ENCODE results near the gene OR6T1.

OR6T1 gene

GRCh38 chr11:123943738-123944137 is at the start of gene OR6T1:
Gene OR6T1 (minus strand): TSS chr11:123943838. CDS start chr11:123943838, 0 bp downstream.
- Histone ChIP-seq H3K9me3 (ENCODE audit: control insufficient read depth in 1 of 2, low read length in 2 of 2) (no peaks in the 10 kb centered on the region), H3K27ac (ENCODE audit: low read length) (no peak within 1 kb of the TSS), H3K36me3 (ENCODE audit: control insufficient read depth in 1 of 2, insufficient read depth in 2 of 2, low read length in 2 of 2) (no peaks in the 10 kb centered on the region), H3K27me3 (ENCODE audit: low read depth, low read length) (no peaks in the 10 kb centered on the region), H3K4me3 (ENCODE audit: low read depth in 1 of 2, low read length in 2 of 2) (no peak within 1 kb of the TSS), H3K4me1 (ENCODE audit: control insufficient read depth in 1 of 2, insufficient read depth in 2 of 2, low read length in 2 of 2) (no peaks in the 10 kb centered on the region)

GRCh38 chr11:123979311-123979710 is 35.7 kb upstream of the OR6T1 start:
- Histone ChIP-seq H3K9me3 (ENCODE audit: control insufficient read depth in 1 of 2, low read length in 2 of 2) (peaks cover 0 to 6% of the 10 kb centered on the region in 2 donors), H3K36me3 (ENCODE audit: control insufficient read depth in 1 of 2, insufficient read depth in 2 of 2, low read length in 2 of 2) (no peaks in the 10 kb centered on the region), H3K27ac (ENCODE audit: low read length) (no peak overlapping the region), H3K4me1 (ENCODE audit: control insufficient read depth in 1 of 2, insufficient read depth in 2 of 2, low read length in 2 of 2) (no peaks in the 10 kb centered on the region), H3K27me3 (ENCODE audit: low read depth, low read length) (no peaks in the 10 kb centered on the region), H3K4me3 (ENCODE audit: low read depth in 1 of 2, low read length in 2 of 2) (no peak overlapping the region)

DNA sequence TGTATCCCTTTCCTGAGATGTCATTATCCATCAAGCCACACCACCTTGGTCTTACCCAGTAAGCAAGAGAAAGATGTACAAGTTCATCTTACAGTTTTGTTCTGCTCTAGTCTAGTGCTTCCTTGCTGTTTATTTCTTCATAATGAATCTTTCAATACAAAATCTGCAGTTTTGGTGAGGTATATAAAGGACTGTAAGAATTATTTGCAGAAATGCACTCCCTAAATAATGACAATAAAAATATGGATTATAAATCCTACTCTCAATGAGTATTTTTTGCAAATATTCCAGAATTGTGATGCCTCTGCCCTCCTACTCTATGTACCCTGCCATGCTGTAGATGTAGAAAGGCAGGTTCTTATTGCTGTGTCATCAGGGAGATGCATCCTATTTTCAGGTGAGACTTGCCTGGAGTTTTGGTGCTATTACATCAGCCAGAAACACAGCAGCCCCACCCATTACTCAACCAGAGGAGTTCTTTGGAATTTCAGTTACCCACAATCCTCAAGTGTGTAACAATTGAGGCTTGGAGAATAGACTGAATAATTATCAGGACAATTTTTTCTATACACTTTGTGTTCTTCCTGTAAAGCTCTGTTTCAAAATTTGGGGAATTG is 34.2 kb upstream of the OR6T1 start, which contains the start of gene OR10S1:
Gene OR10S1, minus strand, starts transcription at position 51 of the 617 bp plus-strand sequence. CDS start 117 bp downstream, outside the sequence.
- peaks cover 0 to 1% of the 10 kb centered on the region in 2 donors for H3K9me3 ChIP-seq (ENCODE audit: control insufficient read depth in 1 of 2, low read length in 2 of 2)
- H3K27me3 ChIP-seq (ENCODE audit: low read depth, low read length), result no peaks in the 10 kb centered on the region
- no peaks in the 10 kb centered on the region for H3K4me1 ChIP-seq (ENCODE audit: control insufficient read depth in 1 of 2, insufficient read depth in 2 of 2, low read length in 2 of 2)
- no peak within 1 kb of the TSS for H3K4me3 ChIP-seq (ENCODE audit: low read depth in 1 of 2, low read length in 2 of 2)
- H3K27ac ChIP-seq (ENCODE audit: low read length), result no peak within 1 kb of the TSS
- no peaks in the 10 kb centered on the region for H3K36me3 ChIP-seq (ENCODE audit: control insufficient read depth in 1 of 2, insufficient read depth in 2 of 2, low read length in 2 of 2)

- Histone ChIP-seq H3K27me3 (ENCODE audit: low read depth, low read length) (no peaks in the 10 kb centered on the region), H3K4me3 (ENCODE audit: low read depth in 1 of 2, low read length in 2 of 2) (no peak overlapping the region), H3K9me3 (ENCODE audit: control insufficient read depth in 1 of 2, low read length in 2 of 2) (no peaks in the 10 kb centered on the region), H3K36me3 (ENCODE audit: control insufficient read depth in 1 of 2, insufficient read depth in 2 of 2, low read length in 2 of 2) (no peaks in the 10 kb centered on the region), H3K27ac (ENCODE audit: low read length) (no peak overlapping the region), H3K4me1 (ENCODE audit: control insufficient read depth in 1 of 2, insufficient read depth in 2 of 2, low read length in 2 of 2) (no peaks in the 10 kb centered on the region)
These were observed 33.3 kb upstream of the OR6T1 start for GRCh38 chr11:123976770-123977560.

DNA sequence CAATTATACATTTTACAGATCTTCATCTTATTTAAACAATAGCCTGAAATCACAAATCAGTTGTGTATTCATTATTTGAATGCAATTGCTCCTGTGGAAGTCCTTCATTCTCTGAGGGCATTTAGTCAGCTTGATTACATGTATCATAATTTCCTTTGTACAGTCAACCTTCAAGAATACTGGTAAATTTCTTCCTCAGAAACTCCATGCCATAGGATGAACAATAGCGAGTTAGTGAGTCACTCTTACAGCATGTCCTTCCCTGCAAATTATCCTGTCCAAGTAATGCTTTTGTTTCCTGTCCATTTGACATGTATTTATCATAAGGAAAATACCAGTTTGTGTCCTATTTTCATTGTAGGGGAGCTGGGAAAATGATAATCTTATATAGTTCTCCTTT is 30.2 kb upstream of the OR6T1 start:
- no peaks in the 10 kb centered on the region for H3K4me1 ChIP-seq (ENCODE audit: control insufficient read depth in 1 of 2, insufficient read depth in 2 of 2, low read length in 2 of 2)
- no peak overlapping the region for H3K4me3 ChIP-seq (ENCODE audit: low read depth in 1 of 2, low read length in 2 of 2)
- no peaks in the 10 kb centered on the region for H3K36me3 ChIP-seq (ENCODE audit: control insufficient read depth in 1 of 2, insufficient read depth in 2 of 2, low read length in 2 of 2)
- H3K27me3 ChIP-seq (ENCODE audit: low read depth, low read length), result no peaks in the 10 kb centered on the region
- H3K27ac ChIP-seq (ENCODE audit: low read length), result no peak overlapping the region
- H3K9me3 ChIP-seq (ENCODE audit: control insufficient read depth in 1 of 2, low read length in 2 of 2), result no peaks in the 10 kb centered on the region

GRCh38 chr11:123956752-123957151 is 13.1 kb upstream of the OR6T1 start:
- Histone ChIP-seq H3K27ac (ENCODE audit: low read length) (no peak overlapping the region), H3K36me3 (ENCODE audit: control insufficient read depth in 1 of 2, insufficient read depth in 2 of 2, low read length in 2 of 2) (no peaks in the 10 kb centered on the region), H3K4me3 (ENCODE audit: low read depth in 1 of 2, low read length in 2 of 2) (no peak overlapping the region), H3K4me1 (ENCODE audit: control insufficient read depth in 1 of 2, insufficient read depth in 2 of 2, low read length in 2 of 2) (no peaks in the 10 kb centered on the region), H3K9me3 (ENCODE audit: control insufficient read depth in 1 of 2, low read length in 2 of 2) (no peaks in the 10 kb centered on the region), H3K27me3 (ENCODE audit: low read depth, low read length) (no peaks in the 10 kb centered on the region)

GRCh38 chr11:123945132-123945531 is 1.5 kb upstream of the OR6T1 start:
- Histone ChIP-seq H3K36me3 (ENCODE audit: control insufficient read depth in 1 of 2, insufficient read depth in 2 of 2, low read length in 2 of 2) (no peaks in the 10 kb centered on the region), H3K27ac (ENCODE audit: low read length) (no peak overlapping the region)

DNA sequence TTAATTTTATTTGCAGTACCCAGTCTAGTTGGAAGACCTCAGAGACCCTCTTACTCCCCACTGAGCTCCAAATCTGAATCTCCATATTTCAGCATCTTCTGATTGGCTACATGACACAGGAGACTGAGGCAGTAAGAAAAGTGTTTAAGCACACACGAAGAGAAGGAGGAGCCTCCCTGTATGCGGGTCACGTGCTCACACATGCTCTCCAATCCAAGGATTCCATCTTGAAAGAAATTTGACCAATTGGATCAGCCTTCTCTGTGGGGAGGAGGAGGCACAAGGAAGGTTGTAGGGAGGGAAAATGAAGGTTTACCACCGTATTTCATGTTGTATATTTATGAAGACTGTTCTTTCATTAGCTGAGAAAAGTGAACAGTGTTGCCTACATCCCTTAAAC is 1.2 kb downstream of the OR6T1 start:
- Histone ChIP-seq H3K4me1 (ENCODE audit: control insufficient read depth in 1 of 2, insufficient read depth in 2 of 2, low read length in 2 of 2) (no peaks in the 10 kb centered on the region), H3K9me3 (ENCODE audit: control insufficient read depth in 1 of 2, low read length in 2 of 2) (no peaks in the 10 kb centered on the region), H3K4me3 (ENCODE audit: low read depth in 1 of 2, low read length in 2 of 2) (no peak overlapping the region), H3K36me3 (ENCODE audit: control insufficient read depth in 1 of 2, insufficient read depth in 2 of 2, low read length in 2 of 2) (no peaks in the 10 kb centered on the region), H3K27ac (ENCODE audit: low read length) (no peak overlapping the region), H3K27me3 (ENCODE audit: low read depth, low read length) (no peaks in the 10 kb centered on the region)

More at GRCh38 chr11:123945132-123945531, 1.5 kb upstream of the OR6T1 start:
- no peak overlapping the region for H3K4me3 ChIP-seq (ENCODE audit: low read depth in 1 of 2, low read length in 2 of 2)
- H3K27me3 ChIP-seq (ENCODE audit: low read depth, low read length), result no peaks in the 10 kb centered on the region
- H3K9me3 ChIP-seq (ENCODE audit: control insufficient read depth in 1 of 2, low read length in 2 of 2), result no peaks in the 10 kb centered on the region
- no peaks in the 10 kb centered on the region for H3K4me1 ChIP-seq (ENCODE audit: control insufficient read depth in 1 of 2, insufficient read depth in 2 of 2, low read length in 2 of 2)

DNA sequence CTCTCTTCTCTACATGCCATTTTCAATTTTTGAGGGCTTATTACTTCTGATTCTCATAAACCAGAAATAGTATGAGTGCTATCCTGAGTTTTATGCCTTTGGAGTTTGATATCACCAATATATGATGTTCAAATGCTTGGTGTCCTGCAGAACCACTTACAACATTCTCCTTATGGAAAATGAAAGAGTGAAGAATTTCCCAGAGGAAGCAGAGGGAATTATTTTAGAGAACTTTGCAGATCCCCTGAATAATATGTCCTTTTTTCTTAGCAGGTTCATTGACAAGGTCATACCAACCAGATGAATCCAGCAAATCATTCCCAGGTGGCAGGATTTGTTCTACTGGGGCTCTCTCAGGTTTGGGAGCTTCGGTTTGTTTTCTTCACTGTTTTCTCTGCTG is 4.3 kb downstream of the OR6T1 start, which contains the start of gene OR4D5:
Gene OR4D5, plus strand, starts transcription at position 301 of the 400 bp plus-strand sequence. Its CDS starts 0 bp downstream, at position 301.
- Histone ChIP-seq H3K9me3 (ENCODE audit: control insufficient read depth in 1 of 2, low read length in 2 of 2) (no peaks in the 10 kb centered on the region), H3K27me3 (ENCODE audit: low read depth, low read length) (no peaks in the 10 kb centered on the region), H3K4me1 (ENCODE audit: control insufficient read depth in 1 of 2, insufficient read depth in 2 of 2, low read length in 2 of 2) (no peaks in the 10 kb centered on the region), H3K36me3 (ENCODE audit: control insufficient read depth in 1 of 2, insufficient read depth in 2 of 2, low read length in 2 of 2) (no peaks in the 10 kb centered on the region), H3K4me3 (ENCODE audit: low read depth in 1 of 2, low read length in 2 of 2) (no peak within 1 kb of the TSS), H3K27ac (ENCODE audit: low read length) (no peak within 1 kb of the TSS)

DNA sequence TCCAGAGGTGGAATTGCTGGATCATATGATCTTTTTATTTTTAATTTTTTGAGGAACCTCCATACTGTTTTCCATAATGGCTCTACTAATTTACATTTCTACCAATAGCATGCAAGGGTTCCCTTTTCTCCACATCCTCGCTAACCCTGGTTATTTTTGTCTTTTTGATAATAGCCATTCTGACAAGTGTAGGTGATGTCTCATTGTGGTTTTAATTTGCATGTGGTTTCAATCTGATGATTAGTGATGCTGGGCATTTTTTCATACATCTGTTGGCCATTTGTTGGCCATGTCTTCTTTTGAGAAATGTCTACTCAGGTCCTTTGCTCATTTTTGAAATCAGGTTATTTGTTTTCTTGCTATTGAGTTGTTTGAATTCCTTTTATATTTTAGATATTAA is 19.6 kb downstream of the OR6T1 start:
- no peaks in the 10 kb centered on the region for H3K4me1 ChIP-seq (ENCODE audit: control insufficient read depth in 1 of 2, insufficient read depth in 2 of 2, low read length in 2 of 2)
- H3K4me3 ChIP-seq (ENCODE audit: low read depth in 1 of 2, low read length in 2 of 2), result no peak overlapping the region
- H3K27ac ChIP-seq (ENCODE audit: low read length), result no peak overlapping the region
- H3K27me3 ChIP-seq (ENCODE audit: low read depth, low read length), result no peaks in the 10 kb centered on the region
- H3K9me3 ChIP-seq (ENCODE audit: control insufficient read depth in 1 of 2, low read length in 2 of 2), result no peaks in the 10 kb centered on the region
- no peaks in the 10 kb centered on the region for H3K36me3 ChIP-seq (ENCODE audit: control insufficient read depth in 1 of 2, insufficient read depth in 2 of 2, low read length in 2 of 2)

DNA sequence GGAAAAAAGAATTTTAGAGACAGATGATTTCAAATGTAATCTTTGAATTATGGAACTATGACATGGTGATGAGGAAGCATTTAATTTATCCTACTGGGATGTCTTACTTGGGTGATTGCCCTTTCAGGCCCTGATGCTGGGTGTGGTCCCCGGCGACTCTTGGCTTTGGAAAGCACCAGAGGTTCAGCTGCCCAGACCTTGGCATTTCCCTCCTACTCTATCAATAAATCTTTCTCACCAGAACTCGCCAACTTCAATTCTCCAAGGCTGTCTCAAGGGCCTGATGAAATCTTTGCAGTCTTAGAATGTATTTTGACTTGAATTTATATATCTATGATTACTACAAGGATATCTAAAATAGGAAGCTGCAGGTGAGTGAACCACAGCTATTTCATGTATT is 22.7 kb downstream of the OR6T1 start:
- Histone ChIP-seq H3K27ac (ENCODE audit: low read length) (no peak overlapping the region), H3K4me3 (ENCODE audit: low read depth in 1 of 2, low read length in 2 of 2) (no peak overlapping the region), H3K4me1 (ENCODE audit: control insufficient read depth in 1 of 2, insufficient read depth in 2 of 2, low read length in 2 of 2) (no peaks in the 10 kb centered on the region), H3K27me3 (ENCODE audit: low read depth, low read length) (no peaks in the 10 kb centered on the region), H3K36me3 (ENCODE audit: control insufficient read depth in 1 of 2, insufficient read depth in 2 of 2, low read length in 2 of 2) (no peaks in the 10 kb centered on the region), H3K9me3 (ENCODE audit: control insufficient read depth in 1 of 2, low read length in 2 of 2) (no peaks in the 10 kb centered on the region)

Data from muscle layer of duodenum (tissue), 2 donors.